Keratinocyte (primary cell): ENCODE measurements around the gene FRMPD1. TPM values are rescaled to one million over a fixed set of nuclear protein-coding genes. Genes with fewer than 3 reads are reported as not detected.

Experiments used
- DNase-seq: peaks from one replicate; pipeline ENCODE4 v3.0.0-alpha.2; 2011; ENCODE audit warnings: low read depth, missing footprints, low spot score
- FAIRE-seq: peaks from 2 replicates; lab custom pipeline; 2011; peaks lifted over from hg19 to GRCh38; lab: Jason Lieb, UNC
- H2AFZ ChIP-seq: 2 replicates; pipeline ENCODE4 v1.6.0; 2012; ENCODE audit warnings: low read length, control low read depth, inconsistent platforms; ENCODE audit not compliant: control insufficient read depth
- H3K27ac ChIP-seq: 2 replicates; pipeline ENCODE4 v1.5.1; 2011; ENCODE audit warnings: low read length; ENCODE audit not compliant: control insufficient read depth, insufficient read depth
- H3K27me3 ChIP-seq: 3 replicates; pipeline ENCODE4 v1.6.0; 2011; ENCODE audit warnings: low read length; ENCODE audit not compliant: control insufficient read depth, insufficient read depth; ENCODE audit errors: extremely low read depth
- H3K36me3 ChIP-seq, 2 experiments: 2 replicates in 1 of 2; 3 replicates in 1 of 2; pipeline ENCODE4 v1.5.1; 2011; ENCODE audit warnings: low read length in 2 of 2, mild to moderate bottlenecking in 1 of 2; ENCODE audit not compliant: control insufficient read depth in 2 of 2, insufficient read depth in 2 of 2; ENCODE audit errors: extremely low read depth in 1 of 2
- H3K4me1 ChIP-seq: 3 replicates; pipeline ENCODE4 v1.5.1; 2011; ENCODE audit warnings: low read length; ENCODE audit not compliant: control insufficient read depth, insufficient read depth; ENCODE audit errors: extremely low read depth
- H3K4me2 ChIP-seq: 3 replicates; pipeline ENCODE4 v1.6.0; 2011; ENCODE audit warnings: low read depth, low read length; ENCODE audit not compliant: control insufficient read depth, insufficient read depth; ENCODE audit errors: extremely low read depth
- H3K4me3 ChIP-seq, 3 experiments: fragments of 200-600 bp in 1 of 3; sonication (generic) in 1 of 3; 2 replicates in 2 of 3; 3 replicates in 1 of 3; pipeline ENCODE4 v1.5.1; 2011 to 2016; ENCODE audit warnings: low read length in 3 of 3, mild to moderate bottlenecking in 3 of 3, control low read depth in 2 of 3, inconsistent platforms in 1 of 3, low read depth in 1 of 3, mixed read lengths in 1 of 3, mixed run types in 1 of 3, moderate library complexity in 1 of 3; ENCODE audit not compliant: control insufficient read depth in 2 of 3, insufficient read depth in 2 of 3; ENCODE audit errors: extremely low read depth in 1 of 3
- H3K79me2 ChIP-seq: 2 replicates; pipeline ENCODE4 v1.6.0; 2012; ENCODE audit warnings: low read length; ENCODE audit not compliant: control insufficient read depth, insufficient read depth
- H3K9ac ChIP-seq: 3 replicates; pipeline ENCODE4 v1.6.0; 2011; ENCODE audit warnings: low read length; ENCODE audit not compliant: control insufficient read depth, insufficient read depth; ENCODE audit errors: extremely low read depth
- H3K9me1 ChIP-seq: 3 replicates; pipeline ENCODE4 v1.6.0; 2011; ENCODE audit warnings: low read length; ENCODE audit not compliant: control insufficient read depth, insufficient read depth; ENCODE audit errors: extremely low read depth
- H3K9me3 ChIP-seq: 2 replicates; pipeline ENCODE4 v1.5.1; 2012; ENCODE audit warnings: low read depth, low read length; ENCODE audit not compliant: control insufficient read depth
- H4K20me1 ChIP-seq: 3 replicates; pipeline ENCODE4 v1.6.0; 2011; ENCODE audit warnings: low read length; ENCODE audit not compliant: control insufficient read depth, insufficient read depth; ENCODE audit errors: extremely low read depth
- CTCF ChIP-seq, 3 experiments: IDR thresholded peaks in 1 of 3; conservative IDR thresholded peaks in 1 of 3; optimal IDR thresholded peaks in 1 of 3; 2 replicates in 2 of 3; 3 replicates in 1 of 3; pipeline versions ENCODE3 to v1.5.1; 2011; ENCODE audit warnings: low read length in 3 of 3, mild to moderate bottlenecking in 3 of 3, moderate library complexity in 2 of 3, control low read depth in 1 of 3, inconsistent platforms in 1 of 3; ENCODE audit not compliant: insufficient read depth in 2 of 3; ENCODE audit errors: extremely low read depth in 1 of 3
- EZH2 ChIP-seq: IDR thresholded peaks from one replicate; pipeline ENCODE4 v1.6.1; 2012; ENCODE audit warnings: inconsistent platforms, mild to moderate bottlenecking, low read length, moderate library complexity
- dilution Hi-C: fragments of 300-500 bp; cut with MboI; formaldehyde crosslinking; loops from one replicate; pipeline ENCODE4 v1.7.0; 2020; ENCODE audit warnings: low sequenced_read_pairs; ENCODE audit not compliant: extremely low pct_ligation_motif_present
- polyA plus RNA-seq, 5 experiments: library from polyadenylated mRNA; depleted of rRNA in 3 of 5; stranded (reverse) in 3 of 5; stranded (forward) in 1 of 5; unstranded in 1 of 5; fragments of >200 nt; gene quantifications; 1 replicate in 1 of 5; 2 replicates in 3 of 5; 3 replicates in 1 of 5; pipeline versions ENCODE4 v1.2.1 to v1.2.3, GENCODE V29; 2011 to 2012; ENCODE audit warnings: missing spikeins in 2 of 5, low read depth in 1 of 5, low replicate concordance in 1 of 5

FRMPD1 gene
- polyA plus RNA-seq, 1 donor (not counting 4 experiments of a cell fraction or from before 2014, with no cell fraction given): 0.01 TPM

DNA sequence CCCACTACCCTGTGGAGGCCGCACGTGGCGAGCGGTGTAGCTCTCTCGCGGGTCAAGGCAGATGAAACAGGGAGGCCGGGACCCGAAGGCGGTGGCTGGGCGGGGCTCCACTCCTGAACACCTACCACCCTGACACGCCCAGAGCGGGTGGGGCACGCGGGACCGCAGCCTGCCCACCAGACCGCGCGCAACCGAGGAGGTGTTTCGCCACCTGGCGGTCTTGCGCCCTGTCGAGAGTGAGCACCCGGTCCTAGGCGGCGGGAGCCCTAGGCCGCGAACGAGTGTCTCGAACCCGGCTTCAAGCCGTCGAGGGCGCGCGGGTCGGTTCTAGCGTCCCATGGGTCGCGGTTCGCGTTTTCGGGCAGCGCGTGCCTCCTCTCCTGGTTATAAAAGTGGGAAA lies 136.3 kb downstream of the FRMPD1 start:
- dilution Hi-C loops: no loop called here
- no peak overlapping the region for H3K9ac ChIP-seq
- DNase-seq: no peak
- H3K9me1 ChIP-seq: no peaks in the 10 kb centered on the region
- H3K36me3 ChIP-seq: peaks cover 9% of the 10 kb centered on the region in 2 experiments
- peaks cover 12% of the 10 kb centered on the region for H3K4me1 ChIP-seq
- H3K4me2 ChIP-seq: no peak overlapping the region
- TF ChIP-seq EZH2 (no peak), CTCF (optimal IDR thresholded peaks at IDR 0.05 in 1 of 3, IDR thresholded peaks at IDR 0.05 in 1 of 3, conservative IDR thresholded peaks at IDR 0.05 in 1 of 3; ENCODE audit: extremely low read depth in 1 of 3, insufficient read depth in 2 of 3, low read length in 3 of 3) (peak in 1 of 3 experiments; percentile 19)
- H3K9me3 ChIP-seq: no peaks in the 10 kb centered on the region
- peaks cover 31% of the 10 kb centered on the region for H3K79me2 ChIP-seq
- FAIRE-seq: no peak
- no peak overlapping the region for H2AFZ ChIP-seq
- no peaks in the 10 kb centered on the region for H3K27me3 ChIP-seq
- peaks cover 6% of the 10 kb centered on the region for H4K20me1 ChIP-seq
- no peak overlapping the region for H3K4me3 ChIP-seq
- H3K27ac ChIP-seq: no peak overlapping the region

DNA sequence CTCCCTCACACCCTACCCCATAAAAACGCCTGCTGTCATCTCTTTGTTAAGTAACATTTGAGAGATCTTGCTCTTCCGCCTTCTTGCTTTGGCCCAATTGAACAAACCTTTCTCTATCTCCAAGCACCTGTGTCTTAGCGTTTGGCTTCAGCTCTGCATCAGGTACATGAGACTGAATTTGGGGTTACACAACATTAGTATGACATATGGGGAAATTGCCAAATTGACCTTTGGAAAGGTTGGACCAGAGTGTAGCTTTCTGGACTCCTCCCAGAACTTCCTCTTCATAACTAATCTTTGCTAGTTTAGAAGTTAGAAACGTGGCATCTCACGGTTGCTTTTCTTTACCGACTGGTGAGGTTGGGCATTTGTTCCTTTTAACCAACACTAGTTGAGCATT lies 137.6 kb downstream of the FRMPD1 start:
- DNase-seq: no peak
- Histone ChIP-seq H3K36me3 (peaks cover 1 to 2% of the 10 kb centered on the region in 2 experiments), H3K9me1 (no peaks in the 10 kb centered on the region), H2AFZ (no peak overlapping the region), H3K4me3 (no peak overlapping the region), H3K79me2 (peaks cover 18% of the 10 kb centered on the region), H3K4me2 (no peak overlapping the region), H3K4me1 (peaks cover 9% of the 10 kb centered on the region), H3K27ac (no peak overlapping the region), H3K9ac (no peak overlapping the region), H4K20me1 (no peaks in the 10 kb centered on the region), H3K9me3 (no peaks in the 10 kb centered on the region), H3K27me3 (no peaks in the 10 kb centered on the region)
- dilution Hi-C loops: no loop called here
- no peak for TF ChIP-seq EZH2
- no peak for TF ChIP-seq CTCF (optimal IDR thresholded peaks at IDR 0.05 in 1 of 3, IDR thresholded peaks at IDR 0.05 in 1 of 3, conservative IDR thresholded peaks at IDR 0.05 in 1 of 3; ENCODE audit: extremely low read depth in 1 of 3, insufficient read depth in 2 of 3, low read length in 3 of 3)
- no peak for FAIRE-seq
